ENCODE data around the gene ZNF581. TPM values are rescaled to one million over a fixed set of nuclear protein-coding genes. Genes with fewer than 3 reads are reported as not detected.

ZNF581 gene
- total RNA-seq, 1 donor: 19.0 TPM

DNA sequence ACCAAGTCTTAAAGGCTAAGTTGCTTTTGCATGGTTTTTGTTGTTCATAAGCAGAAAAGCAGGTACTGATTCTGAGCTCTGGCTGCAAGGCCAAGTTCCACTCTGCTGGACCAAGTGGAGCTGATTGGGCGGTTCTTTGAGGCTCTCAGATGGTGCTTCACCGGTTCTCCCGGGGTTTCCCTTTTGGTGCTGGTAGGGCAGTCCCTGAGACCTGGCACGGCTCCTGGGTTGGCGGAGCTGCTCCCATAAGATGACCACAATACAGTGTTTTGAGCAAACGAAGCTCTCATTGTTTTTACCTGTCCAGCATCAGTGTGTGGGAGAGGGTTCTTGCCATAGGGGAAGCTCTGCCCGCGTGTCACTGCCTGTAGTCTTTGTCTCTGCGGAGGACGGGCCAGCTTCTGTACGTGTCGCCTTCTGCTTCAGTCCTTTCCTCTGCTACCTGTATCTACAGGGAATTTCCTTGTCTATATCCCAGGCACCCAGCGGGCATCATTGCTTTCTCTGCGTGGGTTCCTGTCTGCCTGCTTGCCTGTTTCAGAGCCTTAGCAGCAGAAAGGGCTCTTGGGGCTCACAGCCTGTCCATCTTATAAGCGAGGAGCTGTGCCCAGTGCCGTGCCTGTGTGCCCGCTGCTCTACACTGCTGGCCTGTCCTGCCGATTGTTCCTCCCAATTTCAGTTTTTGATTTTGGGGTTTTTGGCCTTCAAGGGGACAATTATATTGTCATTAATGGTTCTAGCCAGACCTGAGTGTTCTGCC, 13.7 kb downstream of the ZNF581 start:
- H3K27me3 ChIP-seq (ENCODE audit: insufficient read depth, low read length): no peaks in the 10 kb centered on the region
- peaks cover 48% of the 10 kb centered on the region for H3K4me1 ChIP-seq (ENCODE audit: insufficient read depth, low read length)
- H3K4me3 ChIP-seq (ENCODE audit: low read length): no peak overlapping the region
- no peaks in the 10 kb centered on the region for H3K9me3 ChIP-seq (ENCODE audit: low read depth, low read length)

DNA sequence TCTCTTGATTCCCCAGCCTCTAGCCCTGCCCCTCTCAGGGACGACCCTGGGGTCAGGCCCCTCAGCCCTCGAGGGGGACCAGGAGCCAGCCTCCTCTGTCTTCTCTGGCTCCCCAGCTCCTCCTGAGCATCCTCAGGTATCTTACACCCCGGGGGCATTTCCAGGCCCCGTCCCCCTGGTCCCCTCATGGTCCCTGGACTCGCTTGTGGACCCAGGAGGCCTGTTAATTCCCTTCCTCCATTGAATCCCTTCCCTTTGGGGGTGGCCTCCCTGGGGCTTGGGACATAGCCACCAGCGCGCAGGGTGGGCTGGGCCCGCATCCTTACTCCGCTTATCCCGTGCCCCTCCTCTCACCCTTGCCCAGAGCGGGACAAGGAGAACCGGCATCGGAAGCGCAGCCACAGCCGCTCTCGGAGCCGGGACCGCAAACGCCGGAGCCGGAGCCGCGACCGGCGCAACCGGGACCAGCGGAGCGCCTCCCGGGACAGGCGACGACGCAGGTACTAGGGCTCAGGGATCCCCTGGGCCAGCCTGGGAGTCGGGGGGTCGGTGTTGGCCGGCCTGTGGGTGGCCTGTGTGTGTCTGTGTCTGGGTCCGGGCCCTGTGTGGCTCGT, 15.5 kb downstream of the ZNF581 start:
- Histone ChIP-seq H3K4me1 (ENCODE audit: insufficient read depth, low read length) (peaks cover 43% of the 10 kb centered on the region), H3K27me3 (ENCODE audit: insufficient read depth, low read length) (no peaks in the 10 kb centered on the region), H3K9me3 (ENCODE audit: low read depth, low read length) (no peaks in the 10 kb centered on the region), H3K4me3 (ENCODE audit: low read length) (no peak overlapping the region)

DNA sequence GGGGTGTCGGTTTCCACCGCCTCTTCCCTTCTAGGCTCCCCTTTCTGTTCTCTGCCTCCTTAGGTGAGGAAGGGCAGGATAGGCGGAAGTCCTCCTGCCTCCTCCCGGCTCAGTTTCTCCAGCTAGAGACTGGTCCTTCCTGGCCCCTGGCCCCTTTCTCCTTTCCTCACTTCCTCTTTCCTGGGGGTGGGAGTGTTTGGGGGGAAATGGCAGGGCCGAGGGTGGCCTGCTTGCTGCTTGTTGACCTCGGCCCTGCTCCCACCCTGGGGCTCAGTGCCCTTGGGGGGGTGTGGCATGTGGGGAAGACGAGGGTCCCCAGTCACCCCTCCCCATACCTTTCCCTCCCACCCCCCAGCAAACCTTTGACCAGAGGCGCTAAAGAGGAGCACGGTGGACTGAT, 16.4 kb downstream of the ZNF581 start:
- no peaks in the 10 kb centered on the region for H3K27me3 ChIP-seq (ENCODE audit: insufficient read depth, low read length)
- peaks cover 43% of the 10 kb centered on the region for H3K4me1 ChIP-seq (ENCODE audit: insufficient read depth, low read length)
- H3K9me3 ChIP-seq (ENCODE audit: low read depth, low read length): no peaks in the 10 kb centered on the region
- no peak overlapping the region for H3K4me3 ChIP-seq (ENCODE audit: low read length)

DNA sequence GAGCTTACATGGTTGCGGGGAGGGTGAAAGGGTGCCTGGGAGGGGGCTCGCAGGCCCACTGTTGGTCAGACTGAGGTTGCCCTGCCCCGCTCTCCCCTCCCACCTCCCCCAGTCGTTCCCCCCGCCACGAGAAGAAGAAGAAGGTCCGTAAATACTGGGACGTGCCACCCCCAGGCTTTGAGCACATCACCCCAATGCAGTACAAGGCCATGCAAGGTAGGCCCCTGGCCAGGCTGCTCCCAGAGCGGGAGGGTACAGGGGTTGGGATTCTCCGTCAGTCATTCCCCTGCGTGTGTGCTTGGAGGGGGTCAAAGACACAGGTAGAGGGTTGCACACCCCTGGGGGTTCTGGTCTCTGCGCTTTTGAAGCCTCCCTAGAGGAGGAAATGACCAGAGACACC, 17.0 kb downstream of the ZNF581 start:
- peaks cover 43% of the 10 kb centered on the region for H3K4me1 ChIP-seq (ENCODE audit: insufficient read depth, low read length)
- no peak overlapping the region for H3K4me3 ChIP-seq (ENCODE audit: low read length)
- no peaks in the 10 kb centered on the region for H3K9me3 ChIP-seq (ENCODE audit: low read depth, low read length)
- H3K27me3 ChIP-seq (ENCODE audit: insufficient read depth, low read length): no peaks in the 10 kb centered on the region

DNA sequence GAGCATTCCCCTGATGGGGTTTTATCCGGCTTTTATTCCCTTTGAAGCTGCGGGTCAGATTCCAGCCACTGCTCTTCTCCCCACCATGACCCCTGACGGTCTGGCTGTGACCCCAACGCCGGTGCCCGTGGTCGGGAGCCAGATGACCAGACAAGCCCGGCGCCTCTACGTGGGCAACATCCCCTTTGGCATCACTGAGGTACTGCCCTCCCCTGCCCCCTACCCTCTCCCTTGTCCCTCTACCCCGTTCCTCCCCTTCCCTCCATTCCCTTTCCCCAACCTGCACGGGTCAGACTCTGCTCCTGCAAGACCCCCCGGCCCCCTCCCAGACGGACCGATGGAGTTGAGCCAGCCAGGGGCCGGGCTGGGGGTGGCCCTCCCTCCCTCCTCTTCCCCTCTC, 17.5 kb downstream of the ZNF581 start:
- Histone ChIP-seq H3K4me1 (ENCODE audit: insufficient read depth, low read length) (peaks cover 37% of the 10 kb centered on the region), H3K9me3 (ENCODE audit: low read depth, low read length) (no peaks in the 10 kb centered on the region), H3K27me3 (ENCODE audit: insufficient read depth, low read length) (no peaks in the 10 kb centered on the region), H3K4me3 (ENCODE audit: low read length) (no peak overlapping the region)

DNA sequence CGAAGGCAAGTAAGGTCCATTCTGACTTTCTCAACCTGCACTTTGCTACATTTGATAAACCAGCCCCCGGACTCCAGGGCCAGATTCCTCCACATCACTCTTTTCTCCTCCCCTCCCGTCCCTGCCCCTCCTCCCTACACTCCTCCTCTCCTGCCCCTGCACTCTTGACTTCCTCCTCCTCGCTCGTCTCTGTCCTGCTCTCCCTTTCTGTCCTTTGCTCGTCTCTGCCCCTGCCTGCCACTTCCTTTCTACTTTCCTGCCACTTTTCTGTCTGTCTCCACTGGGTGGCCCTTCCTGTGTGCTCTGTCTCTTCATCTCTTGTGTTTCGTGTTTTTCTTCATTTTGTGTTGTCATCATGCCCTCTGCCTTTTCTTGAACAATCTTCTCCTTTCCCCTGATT, 18.4 kb downstream of the ZNF581 start:
- no peak overlapping the region for H3K4me3 ChIP-seq (ENCODE audit: low read length)
- H3K9me3 ChIP-seq (ENCODE audit: low read depth, low read length): no peaks in the 10 kb centered on the region
- peaks cover 29% of the 10 kb centered on the region for H3K4me1 ChIP-seq (ENCODE audit: insufficient read depth, low read length)
- no peaks in the 10 kb centered on the region for H3K27me3 ChIP-seq (ENCODE audit: insufficient read depth, low read length)

DNA sequence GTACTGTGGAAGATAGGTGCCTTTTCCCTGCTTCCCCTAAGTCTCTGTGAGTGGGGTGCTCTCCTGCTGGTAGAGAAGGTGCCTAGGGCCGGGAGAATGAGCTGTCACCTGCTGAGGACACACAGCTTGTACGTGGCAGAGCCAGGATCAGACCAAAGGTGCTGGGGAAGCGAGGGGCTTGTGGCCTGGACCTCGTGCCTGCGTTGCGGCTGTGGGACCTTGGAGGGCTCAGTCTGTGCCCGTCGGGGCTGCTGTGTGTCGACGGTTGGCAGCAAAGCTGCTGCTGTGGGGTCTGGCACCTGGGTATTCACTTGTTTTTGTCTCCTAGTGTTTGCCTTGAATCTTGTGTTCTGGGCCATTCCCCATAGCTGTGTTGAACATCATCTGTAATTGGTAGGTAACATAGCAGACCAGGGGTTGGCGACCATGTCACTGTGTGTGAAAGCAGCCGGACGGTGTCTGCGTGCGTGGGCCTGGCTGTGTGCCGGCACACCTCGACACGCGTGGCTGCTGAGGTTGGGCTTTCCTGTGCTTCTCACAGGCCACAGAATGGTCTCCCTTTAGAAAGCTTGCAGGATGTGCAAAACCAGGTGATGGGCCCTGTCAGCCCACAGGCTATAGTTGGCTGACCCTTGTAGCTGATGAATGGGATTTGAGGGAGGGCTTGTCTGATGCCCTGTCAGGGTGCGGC, 20.5 kb downstream of the ZNF581 start:
- no peaks in the 10 kb centered on the region for H3K27me3 ChIP-seq (ENCODE audit: insufficient read depth, low read length)
- peaks cover 8% of the 10 kb centered on the region for H3K4me1 ChIP-seq (ENCODE audit: insufficient read depth, low read length)
- no peaks in the 10 kb centered on the region for H3K9me3 ChIP-seq (ENCODE audit: low read depth, low read length)
- H3K4me3 ChIP-seq (ENCODE audit: low read length): no peak overlapping the region

DNA sequence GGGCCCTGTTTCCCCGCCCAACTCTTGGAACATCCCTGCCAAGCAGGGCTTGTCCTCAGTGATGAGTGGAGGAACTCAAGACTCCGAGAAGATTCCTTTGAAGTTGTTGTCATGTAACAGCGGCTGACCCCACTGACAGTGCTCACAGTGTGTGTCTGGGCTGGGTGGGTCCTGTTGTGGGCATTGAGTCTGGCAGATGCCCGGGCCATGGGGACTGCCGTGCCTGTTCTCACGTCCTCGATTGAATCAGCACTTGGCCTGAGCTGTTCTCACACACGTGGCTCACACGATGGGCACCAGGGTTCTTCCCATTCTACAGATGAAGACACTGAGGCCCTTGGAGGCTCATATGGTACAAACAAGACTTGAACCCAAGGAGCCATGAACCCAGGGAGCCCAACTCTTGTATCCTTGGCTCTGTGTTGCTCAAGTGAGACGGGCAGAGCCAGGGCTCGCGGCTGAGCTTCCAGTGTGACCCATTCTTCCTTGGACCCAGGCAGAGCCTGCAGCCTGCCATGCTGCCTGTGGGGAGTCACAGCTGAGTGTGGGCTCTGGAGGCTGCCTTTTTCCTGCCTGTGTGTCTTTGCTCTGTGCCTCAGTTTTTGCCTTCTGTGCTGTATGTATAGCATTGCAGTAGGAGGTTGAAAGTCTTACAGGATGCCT, 23.0 kb downstream of the ZNF581 start:
- Histone ChIP-seq H3K4me1 (ENCODE audit: insufficient read depth, low read length) (no peaks in the 10 kb centered on the region), H3K4me3 (ENCODE audit: low read length) (no peak overlapping the region), H3K9me3 (ENCODE audit: low read depth, low read length) (no peaks in the 10 kb centered on the region), H3K27me3 (ENCODE audit: insufficient read depth, low read length) (no peaks in the 10 kb centered on the region)

DNA sequence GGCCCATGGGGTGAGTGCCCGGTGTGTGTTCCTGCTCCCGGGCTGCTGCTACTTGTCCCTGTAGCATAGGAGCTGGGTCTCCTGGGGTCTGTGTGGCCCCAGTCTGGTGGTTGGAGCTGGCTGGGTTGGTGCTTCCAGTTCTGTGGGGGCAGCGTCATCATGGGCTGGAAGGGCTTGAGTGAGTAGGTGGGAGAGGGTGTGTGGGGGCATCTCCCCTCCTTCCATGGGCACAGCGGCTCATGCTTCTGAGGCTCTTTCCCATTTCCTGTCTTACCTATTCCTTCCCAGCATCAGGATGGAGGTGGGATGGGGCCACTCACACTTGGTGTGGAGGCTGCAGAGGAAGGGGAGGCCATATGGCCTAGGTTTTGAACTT, 23.5 kb downstream of the ZNF581 start:
- Histone ChIP-seq H3K27me3 (ENCODE audit: insufficient read depth, low read length) (no peaks in the 10 kb centered on the region), H3K4me1 (ENCODE audit: insufficient read depth, low read length) (no peaks in the 10 kb centered on the region), H3K4me3 (ENCODE audit: low read length) (no peak overlapping the region), H3K9me3 (ENCODE audit: low read depth, low read length) (no peaks in the 10 kb centered on the region)

DNA sequence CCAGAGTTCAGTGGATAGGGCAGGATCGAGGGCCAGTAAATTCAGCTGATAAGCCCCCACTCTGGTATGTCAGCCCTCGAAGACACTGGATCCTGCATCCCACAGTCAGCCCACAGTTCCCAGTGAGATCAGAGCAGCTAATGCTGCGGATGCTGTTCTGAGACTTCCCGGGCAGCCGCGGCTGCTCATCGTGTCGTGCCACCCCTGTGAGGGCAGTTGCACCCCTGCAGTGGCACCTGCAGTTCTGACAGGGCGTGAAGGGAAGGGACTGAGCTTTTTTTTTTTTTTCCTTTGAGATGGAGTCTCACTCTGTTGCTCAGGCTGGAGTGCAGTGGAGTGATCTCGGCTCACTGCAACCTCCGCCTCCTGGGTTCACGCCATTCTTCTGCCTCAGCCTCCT, 24.1 kb downstream of the ZNF581 start:
- no peaks in the 10 kb centered on the region for H3K9me3 ChIP-seq (ENCODE audit: low read depth, low read length)
- H3K4me1 ChIP-seq (ENCODE audit: insufficient read depth, low read length): no peaks in the 10 kb centered on the region
- H3K4me3 ChIP-seq (ENCODE audit: low read length): no peak overlapping the region
- no peaks in the 10 kb centered on the region for H3K27me3 ChIP-seq (ENCODE audit: insufficient read depth, low read length)

DNA sequence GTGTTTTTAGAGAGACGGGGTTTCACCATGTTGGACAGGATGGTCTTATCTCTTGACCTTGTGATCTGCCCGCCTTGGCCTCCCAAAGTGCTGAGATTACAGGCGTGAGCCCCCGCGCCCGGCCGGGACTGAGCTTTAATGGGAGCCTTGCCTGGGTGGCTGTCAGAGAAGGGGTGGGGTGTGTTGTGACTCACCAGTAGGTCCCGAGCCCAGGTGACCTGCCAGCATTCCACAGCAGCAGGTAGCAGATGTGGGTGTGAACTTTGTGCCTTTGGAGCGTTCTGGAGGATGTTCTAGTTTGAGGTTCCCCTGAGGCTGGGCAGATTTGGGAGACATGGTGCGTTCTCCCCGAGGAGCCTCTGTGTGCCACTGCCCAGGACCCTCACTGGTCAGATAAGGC, 24.5 kb downstream of the ZNF581 start:
- Histone ChIP-seq H3K4me1 (ENCODE audit: insufficient read depth, low read length) (no peaks in the 10 kb centered on the region), H3K9me3 (ENCODE audit: low read depth, low read length) (no peaks in the 10 kb centered on the region), H3K4me3 (ENCODE audit: low read length) (no peak overlapping the region), H3K27me3 (ENCODE audit: insufficient read depth, low read length) (no peaks in the 10 kb centered on the region)

DNA sequence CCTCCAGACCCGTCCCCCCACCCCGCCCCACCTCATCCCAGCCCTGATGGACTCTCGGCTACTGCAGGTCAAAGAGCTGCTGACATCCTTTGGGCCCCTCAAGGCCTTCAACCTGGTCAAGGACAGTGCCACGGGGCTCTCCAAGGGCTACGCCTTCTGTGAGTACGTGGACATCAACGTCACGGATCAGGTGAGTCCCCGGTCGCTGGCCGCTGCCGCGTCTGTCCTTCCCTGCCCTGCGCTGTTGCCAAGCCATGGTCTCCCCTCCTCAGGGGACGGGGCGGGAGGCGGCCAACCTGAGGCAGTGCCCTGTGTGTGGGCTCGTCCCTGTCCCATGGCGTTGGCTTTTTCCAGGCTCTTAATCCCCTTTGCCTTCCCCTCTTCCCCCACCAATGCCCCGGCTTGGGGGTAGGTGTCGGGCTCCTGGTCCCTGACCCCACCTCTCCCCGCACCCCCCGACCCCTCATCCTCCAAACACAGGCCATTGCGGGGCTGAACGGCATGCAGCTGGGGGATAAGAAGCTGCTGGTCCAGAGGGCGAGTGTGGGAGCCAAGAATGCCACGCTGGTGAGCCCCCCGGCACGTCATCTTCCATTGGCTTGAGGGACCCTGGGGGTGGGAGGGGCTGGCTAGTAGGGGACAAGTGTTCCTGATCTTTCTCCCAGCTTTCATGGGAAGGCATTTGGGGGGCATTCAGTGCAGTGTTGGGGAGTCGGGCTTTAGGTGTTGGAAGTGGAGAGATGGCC, 25.3 kb downstream of the ZNF581 start:
- no peaks in the 10 kb centered on the region for H3K4me1 ChIP-seq (ENCODE audit: insufficient read depth, low read length)
- no peaks in the 10 kb centered on the region for H3K27me3 ChIP-seq (ENCODE audit: insufficient read depth, low read length)
- H3K4me3 ChIP-seq (ENCODE audit: low read length): no peak overlapping the region
- H3K9me3 ChIP-seq (ENCODE audit: low read depth, low read length): no peaks in the 10 kb centered on the region

DNA sequence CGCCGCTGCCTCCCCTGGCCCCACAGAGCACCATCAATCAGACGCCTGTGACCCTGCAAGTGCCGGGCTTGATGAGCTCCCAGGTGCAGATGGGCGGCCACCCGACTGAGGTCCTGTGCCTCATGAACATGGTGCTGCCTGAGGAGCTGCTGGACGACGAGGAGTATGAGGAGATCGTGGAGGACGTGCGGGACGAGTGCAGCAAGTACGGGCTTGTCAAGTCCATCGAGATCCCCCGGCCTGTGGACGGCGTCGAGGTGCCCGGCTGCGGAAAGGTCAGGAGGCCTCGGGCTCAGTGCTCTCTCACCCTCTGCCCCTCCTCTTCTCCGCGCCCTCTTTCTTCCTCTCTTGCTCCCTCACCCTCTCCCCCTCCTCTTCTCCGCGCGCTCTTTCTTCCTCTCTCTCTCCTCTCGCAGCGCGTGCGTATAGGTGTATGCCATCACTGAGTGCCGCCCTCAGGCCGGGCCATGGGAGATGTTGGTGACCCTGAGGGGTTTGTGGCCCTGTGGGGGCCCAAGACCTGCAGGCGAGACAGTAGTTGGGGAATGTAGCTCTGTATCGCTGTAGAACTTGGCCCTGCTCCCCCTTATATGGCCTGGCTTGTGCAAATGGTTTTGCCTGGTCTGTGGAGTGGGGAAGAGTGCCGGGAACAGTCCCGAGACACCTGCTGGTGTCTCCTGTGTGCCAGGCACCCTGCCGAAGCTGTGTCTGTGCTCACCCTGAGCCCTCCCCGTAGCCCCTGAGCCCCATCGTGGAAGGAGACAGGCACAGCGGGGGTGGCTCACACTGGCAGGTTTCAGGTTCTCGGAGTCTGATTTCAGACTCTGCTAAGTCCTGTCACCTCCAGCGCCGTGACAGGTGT, 26.2 kb downstream of the ZNF581 start:
- peaks cover 5% of the 10 kb centered on the region for H3K4me1 ChIP-seq (ENCODE audit: insufficient read depth, low read length)
- H3K4me3 ChIP-seq (ENCODE audit: low read length): no peak overlapping the region

More for the DNA sequence above, 26.2 kb downstream of the ZNF581 start:
- no peaks in the 10 kb centered on the region for H3K9me3 ChIP-seq (ENCODE audit: low read depth, low read length)
- H3K27me3 ChIP-seq (ENCODE audit: insufficient read depth, low read length): no peaks in the 10 kb centered on the region
